Astrocyte of the cerebellum (primary cell): Measurements from ENCODE around the gene CD84.

Experiments used
- DNase-seq: peaks from one replicate; pipeline ENCODE4 v3.0.0-alpha.2; 2011; ENCODE audit warnings: low read depth
- H3K4me3 ChIP-seq: 2 replicates; pipeline ENCODE4 v1.5.1; 2011; ENCODE audit warnings: mild to moderate bottlenecking, low read depth, low read length, moderate library complexity
- in situ Hi-C: cut with HindIII; loops from 2 replicates; pipeline ENCODE4 v1.10.0; 2017; ENCODE audit warnings: low sequenced_read_pairs
- TF ChIP-seq, protein P1 (sequence below): IDR thresholded peaks from 2 replicates; pipeline ENCODE4 v1.5.1; 2012; ENCODE audit warnings: low read length, low read depth, moderate library complexity, mild to moderate bottlenecking; ENCODE audit errors: missing control alignments

Gene CD84

GRCh38 chr1:160492617-160493016 is 86.7 kb downstream of the CD84 start:
- TF ChIP-seq, protein P1, sequence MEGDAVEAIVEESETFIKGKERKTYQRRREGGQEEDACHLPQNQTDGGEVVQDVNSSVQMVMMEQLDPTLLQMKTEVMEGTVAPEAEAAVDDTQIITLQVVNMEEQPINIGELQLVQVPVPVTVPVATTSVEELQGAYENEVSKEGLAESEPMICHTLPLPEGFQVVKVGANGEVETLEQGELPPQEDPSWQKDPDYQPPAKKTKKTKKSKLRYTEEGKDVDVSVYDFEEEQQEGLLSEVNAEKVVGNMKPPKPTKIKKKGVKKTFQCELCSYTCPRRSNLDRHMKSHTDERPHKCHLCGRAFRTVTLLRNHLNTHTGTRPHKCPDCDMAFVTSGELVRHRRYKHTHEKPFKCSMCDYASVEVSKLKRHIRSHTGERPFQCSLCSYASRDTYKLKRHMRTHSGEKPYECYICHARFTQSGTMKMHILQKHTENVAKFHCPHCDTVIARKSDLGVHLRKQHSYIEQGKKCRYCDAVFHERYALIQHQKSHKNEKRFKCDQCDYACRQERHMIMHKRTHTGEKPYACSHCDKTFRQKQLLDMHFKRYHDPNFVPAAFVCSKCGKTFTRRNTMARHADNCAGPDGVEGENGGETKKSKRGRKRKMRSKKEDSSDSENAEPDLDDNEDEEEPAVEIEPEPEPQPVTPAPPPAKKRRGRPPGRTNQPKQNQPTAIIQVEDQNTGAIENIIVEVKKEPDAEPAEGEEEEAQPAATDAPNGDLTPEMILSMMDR, result no peak
- no peak overlapping the region for H3K4me3 ChIP-seq
- in situ Hi-C loops, result no loop called here
- no peak for DNase-seq

DNA sequence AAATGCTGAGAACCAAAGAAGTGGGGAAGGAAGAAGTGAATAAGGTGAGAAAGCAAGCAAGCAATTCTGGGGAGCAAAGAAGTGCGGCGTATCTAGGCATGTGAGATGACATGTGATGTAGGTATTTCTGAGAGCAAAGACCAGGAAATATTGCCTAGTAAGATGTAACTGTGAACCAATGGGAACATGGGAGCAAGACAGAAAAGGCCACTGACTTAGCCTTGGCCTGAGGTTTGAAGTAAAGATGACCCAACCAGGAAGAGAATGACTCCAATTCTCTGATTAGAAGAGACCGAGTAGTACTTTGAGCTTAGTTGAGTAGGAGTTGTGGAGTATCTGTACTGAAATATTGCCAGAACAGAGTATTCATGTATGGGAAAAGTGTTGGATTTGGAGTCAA is 87.3 kb downstream of the CD84 start:
- DNase-seq, result no peak
- TF ChIP-seq, protein P1, result no peak
- in situ Hi-C loops, result no loop called here

More for the DNA sequence above, 87.3 kb downstream of the CD84 start:
- H3K4me3 ChIP-seq, result no peak overlapping the region
